ENCODE results near the gene AMMECR1L. TPM values are rescaled to one million over a fixed set of nuclear protein-coding genes. Genes with fewer than 3 reads are reported as not detected.

The AMMECR1L gene
- total RNA-seq, 1 experiment from 2014 or later, result 19.1 TPM

Other genes starting within 250 kb of the AMMECR1L start
- not detected for gene GPR17, start 239.8 kb downstream of the AMMECR1L start, total RNA-seq (2021; ENCODE audit: unreplicated experiment)
- 3.7 TPM for gene LIMS2, start 210.4 kb downstream of the AMMECR1L start, total RNA-seq (2021; ENCODE audit: unreplicated experiment)
- gene SFT2D3, start 184.5 kb downstream of the AMMECR1L start, total RNA-seq (2021; ENCODE audit: unreplicated experiment), result 3.1 TPM
- gene WDR33, start 74.8 kb downstream of the AMMECR1L start, total RNA-seq (2021; ENCODE audit: unreplicated experiment), result 52.5 TPM
- gene POLR2D, start 27.8 kb downstream of the AMMECR1L start, total RNA-seq (2021; ENCODE audit: unreplicated experiment), result 61.4 TPM
- gene SAP130, start 142.1 kb upstream of the AMMECR1L start, total RNA-seq (2021; ENCODE audit: unreplicated experiment), result 29.5 TPM
- 51.8 TPM for gene UGGT1, start 205.2 kb upstream of the AMMECR1L start, total RNA-seq (2021; ENCODE audit: unreplicated experiment)

Measured in HCT116 (cell line).